Measurements from ENCODE around the gene PGM5.

- TF ChIP-seq POLR2AphosphoS5 (IDR thresholded peaks at IDR 0.05; ENCODE audit: low read depth, low read length) (no peak), POLR2A (IDR thresholded peaks at IDR 0.05; ENCODE audit: low read depth, low read length) (no peak), TAF1 (IDR thresholded peaks at IDR 0.05; ENCODE audit: low read depth, low read length) (no peak), SPI1 (IDR thresholded peaks at IDR 0.05; ENCODE audit: low read depth, low read length) (no peak), POU2F2 (IDR thresholded peaks at IDR 0.05; ENCODE audit: low read depth, low read length) (no peak), PAX5 (IDR thresholded peaks at IDR 0.05; ENCODE audit: insufficient read depth, low read length, severe bottlenecking) (no peak)
Measured at GRCh38 chr9:68558545-68558944, 202.1 kb downstream of the PGM5 start.
